ENCODE measurements around the gene ELK4. TPM values are rescaled to one million over a fixed set of nuclear protein-coding genes. Genes with fewer than 3 reads are reported as not detected.

Gene ELK4
- total and polyA plus RNA-seq, 2 of the 4 experiments (the other 2 are of a cell fraction), result 4.6 to 11.3 TPM

- peak; percentile 88 for TF ChIP-seq MAFK (IDR thresholded peaks at IDR 0.05; ENCODE audit: low read depth, low read length)
- TF ChIP-seq, protein P1, sequence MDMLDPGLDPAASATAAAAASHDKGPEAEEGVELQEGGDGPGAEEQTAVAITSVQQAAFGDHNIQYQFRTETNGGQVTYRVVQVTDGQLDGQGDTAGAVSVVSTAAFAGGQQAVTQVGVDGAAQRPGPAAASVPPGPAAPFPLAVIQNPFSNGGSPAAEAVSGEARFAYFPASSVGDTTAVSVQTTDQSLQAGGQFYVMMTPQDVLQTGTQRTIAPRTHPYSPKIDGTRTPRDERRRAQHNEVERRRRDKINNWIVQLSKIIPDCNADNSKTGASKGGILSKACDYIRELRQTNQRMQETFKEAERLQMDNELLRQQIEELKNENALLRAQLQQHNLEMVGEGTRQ (IDR thresholded peaks at IDR 0.05; ENCODE audit: low read depth, low read length), result no peak
- peak overlapping the region; percentile 46; the same call in 1 of the 2 replicates for H3K27ac ChIP-seq (ENCODE audit: insufficient read depth, low read length)
- H3K18ac ChIP-seq (ENCODE audit: low read depth, low read length), result no peak overlapping the region
- H3K4me3 ChIP-seq (ENCODE audit: insufficient read depth, low read depth, low read length), result no peak overlapping the region
- H3K36me3 ChIP-seq (ENCODE audit: control insufficient read depth, insufficient read depth, low read length), result no peaks in the 10 kb centered on the region
- peak overlapping the region; percentile 11; the same call in 1 of the 2 replicates for H3K4ac ChIP-seq (ENCODE audit: low read depth, low read length)
- no peak overlapping the region for H2BK20ac ChIP-seq (ENCODE audit: low read depth, low read length)
- intact Hi-C loops (cut with micrococcal nuclease), result no loop called here
- in situ Hi-C loops (cut with MboI; ENCODE audit: low sequenced_read_pairs), result no loop called here
- no peak overlapping the region for H3K9ac ChIP-seq (ENCODE audit: low read depth, low read length)
- H3K4me1 ChIP-seq (ENCODE audit: control insufficient read depth, insufficient read depth, low read length), result peaks cover 12% of the 10 kb centered on the region
- peak overlapping the region; percentile 98 for H2AFZ ChIP-seq (replicated peaks; ENCODE audit: low read length, poor library complexity)
- H4K5ac ChIP-seq (ENCODE audit: low read depth, low read length), result no peak overlapping the region; the same call in 1 of the 2 replicates
- peaks cover 3% of the 10 kb centered on the region; the same call in 1 of the 2 replicates for H3K27me3 ChIP-seq (ENCODE audit: control insufficient read depth, insufficient read depth, low read length)
- 0 out of 2 replicates have a peak overlapping the region, but pooled peaks have one; percentile 52 for H2AK5ac ChIP-seq (ENCODE audit: low read depth, low read length)
- no peaks in the 10 kb centered on the region for H3K9me3 ChIP-seq (ENCODE audit: control insufficient read depth, insufficient read depth, low read length)
- dilution Hi-C loops (cut with HindIII; ENCODE audit: low sequenced_read_pairs, unreplicated experiment), result no loop called here
- no peak overlapping the region for H2BK5ac ChIP-seq (ENCODE audit: low read depth, low read length, poor library complexity, severe bottlenecking)
- ChIA-PET POLR2A (ENCODE audit: unreplicated experiment) (no interaction called here), CTCF (interaction anchor here (0.6 to 1.5 kb wide), 4 partner anchors 16 to 24 kb away, joined by 3 to 7 read pairs (median 4); no protein-coding TSS in a partner anchor)
- peak overlapping the region; percentile 42 for H3K4me2 ChIP-seq (ENCODE audit: low read depth, low read length)
- 0 out of 2 replicates have a peak, but pooled peaks cover 3% of the 10 kb centered on the region for H3K9me1 ChIP-seq (ENCODE audit: insufficient read depth, low read length)
- 0 out of 2 replicates have a peak overlapping the region, but pooled peaks have one; percentile 0 for H3K23ac ChIP-seq (ENCODE audit: low read depth, low read length)
- no peaks in the 10 kb centered on the region for H4K20me1 ChIP-seq (ENCODE audit: insufficient read depth, low read length)
- no TSS peak for BruUV-seq (replicated peaks)
- peaks cover 5 to 19% of the 10 kb centered on the region in 2 experiments; a peak in 3 of 4 replicates for H3K79me1 ChIP-seq (ENCODE audit: low read depth in 1 of 2, low read length in 2 of 2)
- no peak overlapping the region; the same call in 1 of the 2 replicates for H4K91ac ChIP-seq (ENCODE audit: insufficient read depth, low read depth, low read length)
- ATAC-seq (ENCODE audit: low read depth) (peak; percentile 5), DNase-seq (peak; percentile 55)
- H2AK9ac ChIP-seq (replicated peaks; ENCODE audit: low read depth, low read length, poor library complexity), result peak overlapping the region; percentile 69
- H2BK15ac ChIP-seq (ENCODE audit: low read depth, low read length), result no peak overlapping the region
- H3K14ac ChIP-seq (replicated peaks; ENCODE audit: low read depth, low read length), result no peak overlapping the region
- H2BK120ac ChIP-seq (ENCODE audit: low read depth, low read length), result no peak overlapping the region
- WGBS, 2 experiments (ENCODE audit: extremely low coverage in 2 of 2, insufficient read length in 1 of 2), result 57% methylated on average over 1 of the region's 10 CpGs; no CpG with 5 or more reads in 1 of the 2 experiments
- peak overlapping the region in 1 of 2 experiments; percentile 86; a peak in 2 of 4 replicates for H4K8ac ChIP-seq (ENCODE audit: low read depth in 2 of 2, low read length in 2 of 2)
- no peak overlapping the region for H3K56ac ChIP-seq (ENCODE audit: extremely low read depth, insufficient read depth, low read length)
Measured at GRCh38 chr1:205678286-205679111, 46.7 kb upstream of the ELK4 start.
